Loucy (cell line): ENCODE measurements around the gene PTK6.

Experiments
- EZH2phosphoT487 ChIP-seq: fragments of 200-600 bp; IDR thresholded peaks from 2 replicates; pipeline ENCODE4 v1.6.1; 2018; ENCODE audit warnings: antibody characterized with exemption, mild to moderate bottlenecking, moderate library complexity, borderline replicate concordance
- TF ChIP-seq, protein P1 (sequence below): fragments of 200-600 bp; sonication (generic); conservative IDR thresholded peaks from 2 replicates; pipeline ENCODE4 v1.5.1; 2014; ENCODE audit warnings: mild to moderate bottlenecking, antibody characterized with exemption, low read length

DNA sequence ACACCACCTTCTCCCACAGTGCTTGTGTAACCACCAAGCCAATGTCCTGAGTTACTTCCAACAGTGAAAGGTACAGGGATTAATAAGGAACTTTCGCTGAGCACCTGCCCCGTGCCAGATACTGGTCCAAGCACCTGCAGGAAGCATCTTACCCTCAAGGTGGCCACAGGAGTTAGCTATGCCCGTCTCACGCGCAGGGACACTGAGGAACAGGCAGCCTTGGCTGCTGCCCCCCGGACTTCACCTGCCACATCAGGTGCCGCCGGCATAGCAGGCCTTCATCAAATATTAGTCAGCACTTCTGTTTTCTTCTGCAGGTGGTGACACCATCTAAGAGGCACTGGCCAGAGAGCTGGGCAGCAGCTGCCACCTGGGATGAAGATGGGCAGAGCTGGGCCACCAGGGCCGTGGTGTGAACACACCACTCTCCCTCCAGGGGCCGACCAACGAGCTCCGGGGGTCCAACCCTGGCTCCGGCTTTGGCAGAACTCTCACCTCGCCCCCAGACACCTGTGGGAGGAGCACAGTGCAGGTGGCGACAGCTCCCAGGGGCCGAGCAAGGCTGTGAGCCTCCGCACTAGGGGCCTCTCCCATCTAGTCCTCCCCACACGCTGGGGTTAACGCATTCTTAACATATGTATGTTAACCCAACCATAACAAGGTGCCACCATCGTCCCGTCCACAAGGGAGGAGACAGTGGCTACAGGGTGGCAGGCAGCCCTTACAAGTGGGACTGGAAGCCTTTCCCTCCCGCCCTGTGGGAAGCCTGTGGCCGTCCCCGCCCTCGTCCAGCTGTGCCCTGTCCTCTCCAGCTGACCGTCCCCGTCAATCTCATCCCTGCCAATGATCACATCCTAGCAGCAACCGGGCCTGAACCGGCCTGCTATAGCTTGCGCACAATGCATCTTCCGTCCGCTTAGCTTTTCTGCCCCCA lies 19.5 kb downstream of the PTK6 start:
- TF ChIP-seq, protein P1, sequence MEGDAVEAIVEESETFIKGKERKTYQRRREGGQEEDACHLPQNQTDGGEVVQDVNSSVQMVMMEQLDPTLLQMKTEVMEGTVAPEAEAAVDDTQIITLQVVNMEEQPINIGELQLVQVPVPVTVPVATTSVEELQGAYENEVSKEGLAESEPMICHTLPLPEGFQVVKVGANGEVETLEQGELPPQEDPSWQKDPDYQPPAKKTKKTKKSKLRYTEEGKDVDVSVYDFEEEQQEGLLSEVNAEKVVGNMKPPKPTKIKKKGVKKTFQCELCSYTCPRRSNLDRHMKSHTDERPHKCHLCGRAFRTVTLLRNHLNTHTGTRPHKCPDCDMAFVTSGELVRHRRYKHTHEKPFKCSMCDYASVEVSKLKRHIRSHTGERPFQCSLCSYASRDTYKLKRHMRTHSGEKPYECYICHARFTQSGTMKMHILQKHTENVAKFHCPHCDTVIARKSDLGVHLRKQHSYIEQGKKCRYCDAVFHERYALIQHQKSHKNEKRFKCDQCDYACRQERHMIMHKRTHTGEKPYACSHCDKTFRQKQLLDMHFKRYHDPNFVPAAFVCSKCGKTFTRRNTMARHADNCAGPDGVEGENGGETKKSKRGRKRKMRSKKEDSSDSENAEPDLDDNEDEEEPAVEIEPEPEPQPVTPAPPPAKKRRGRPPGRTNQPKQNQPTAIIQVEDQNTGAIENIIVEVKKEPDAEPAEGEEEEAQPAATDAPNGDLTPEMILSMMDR, result no peak
- TF ChIP-seq EZH2phosphoT487, result no peak
